Activated B cell treated with CpG ODN at 0.5 μM for 24 hours (primary cell): ENCODE results near the gene GLYATL2. TPM values are rescaled to one million over a fixed set of nuclear protein-coding genes. Genes with fewer than 3 reads are reported as not detected.

Experiments
- ATAC-seq: fragments of 200-7000 bp; cut with Tn5 transposase; one replicate; pipeline ENCODE4 v1.10.0; 2021; ENCODE audit warnings: low read depth, mild to moderate bottlenecking, moderate library complexity
- CTCF ChIA-PET: fragments of 350-600 bp; sonication (Branson Sonifier 250); formaldehyde crosslinking; loops from one replicate; lab custom pipeline; 2021; ENCODE audit warnings: antibody characterized with exemption; lab: Charles Lee
- POLR2A ChIA-PET: fragments of 350-600 bp; sonication (Branson Sonifier 250); formaldehyde crosslinking; loops from one replicate; lab custom pipeline; 2021; ENCODE audit warnings: antibody characterized with exemption; lab: Charles Lee
- DNase-seq: peaks from one replicate; pipeline ENCODE4 v3.0.0; 2022
- H3K27ac Mint-ChIP-seq: one replicate; pipeline ENCODE4 v1.8.0; 2020; ENCODE audit warnings: mixed read lengths
- H3K27me3 Mint-ChIP-seq: one replicate; pipeline ENCODE4 v1.8.0; 2021; ENCODE audit warnings: mixed read lengths
- H3K36me3 Mint-ChIP-seq: one replicate; pipeline ENCODE4 v1.8.0; 2021; ENCODE audit warnings: low read depth, mixed read lengths
- H3K4me1 Mint-ChIP-seq: one replicate; pipeline ENCODE4 v1.8.0; 2021; ENCODE audit warnings: mixed read lengths
- H3K4me3 Mint-ChIP-seq: one replicate; pipeline ENCODE4 v1.8.0; 2020; ENCODE audit warnings: mild to moderate bottlenecking, mixed read lengths
- H3K9me3 Mint-ChIP-seq: one replicate; pipeline ENCODE4 v1.8.0; 2020; ENCODE audit warnings: mixed read lengths
- intact Hi-C: fragments of 100-400 bp; cut with micrococcal nuclease; formaldehyde crosslinking; loops from one replicate; pipeline ENCODE4 v1.15.1; 2024
- total RNA-seq: library from RNA; stranded (reverse); gene quantifications from 2 replicates; pipeline ENCODE4 v1.2.3, GENCODE V29; 2022
- TF ChIP-seq, protein P1 (sequence below): fragments of 200-600 bp; IDR thresholded peaks from one replicate; pipeline ENCODE4 v1.8.0; 2022; ENCODE audit warnings: antibody characterized with exemption, mild to moderate bottlenecking

GLYATL2 gene
- total RNA-seq, 1 donor from 2014 or later, result not detected

DNA sequence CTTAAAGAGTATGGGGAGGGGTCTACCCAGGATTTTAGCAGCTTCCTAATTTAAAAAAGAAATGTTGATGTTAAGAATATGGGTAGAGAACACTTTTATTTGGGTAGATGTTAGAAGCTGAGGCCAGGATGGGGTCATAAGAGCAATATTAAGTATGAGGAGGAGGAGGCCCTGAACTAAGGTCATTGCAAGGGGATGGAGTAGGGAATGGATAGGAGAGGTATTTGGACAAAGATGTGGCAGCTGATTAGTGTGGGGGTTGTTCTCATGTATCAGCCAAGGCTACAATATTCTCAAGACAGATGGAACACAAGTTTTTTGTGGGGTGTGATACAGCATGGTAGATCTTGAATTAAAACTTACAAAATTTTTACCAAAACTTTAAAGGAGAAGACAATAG lies 35.7 kb upstream of the GLYATL2 start:
- Mint-ChIP-seq H3K4me3 (no peak overlapping the region), H3K27ac (no peak overlapping the region), H3K9me3 (peaks cover 8% of the 10 kb centered on the region), H3K4me1 (no peaks in the 10 kb centered on the region), H3K27me3 (peaks cover 28% of the 10 kb centered on the region), H3K36me3 (no peaks in the 10 kb centered on the region)
- TF ChIP-seq, protein P1, sequence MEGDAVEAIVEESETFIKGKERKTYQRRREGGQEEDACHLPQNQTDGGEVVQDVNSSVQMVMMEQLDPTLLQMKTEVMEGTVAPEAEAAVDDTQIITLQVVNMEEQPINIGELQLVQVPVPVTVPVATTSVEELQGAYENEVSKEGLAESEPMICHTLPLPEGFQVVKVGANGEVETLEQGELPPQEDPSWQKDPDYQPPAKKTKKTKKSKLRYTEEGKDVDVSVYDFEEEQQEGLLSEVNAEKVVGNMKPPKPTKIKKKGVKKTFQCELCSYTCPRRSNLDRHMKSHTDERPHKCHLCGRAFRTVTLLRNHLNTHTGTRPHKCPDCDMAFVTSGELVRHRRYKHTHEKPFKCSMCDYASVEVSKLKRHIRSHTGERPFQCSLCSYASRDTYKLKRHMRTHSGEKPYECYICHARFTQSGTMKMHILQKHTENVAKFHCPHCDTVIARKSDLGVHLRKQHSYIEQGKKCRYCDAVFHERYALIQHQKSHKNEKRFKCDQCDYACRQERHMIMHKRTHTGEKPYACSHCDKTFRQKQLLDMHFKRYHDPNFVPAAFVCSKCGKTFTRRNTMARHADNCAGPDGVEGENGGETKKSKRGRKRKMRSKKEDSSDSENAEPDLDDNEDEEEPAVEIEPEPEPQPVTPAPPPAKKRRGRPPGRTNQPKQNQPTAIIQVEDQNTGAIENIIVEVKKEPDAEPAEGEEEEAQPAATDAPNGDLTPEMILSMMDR, result no peak
- intact Hi-C loops, result no loop called here
- ATAC-seq (no peak), DNase-seq (no peak)
- ChIA-PET POLR2A (no interaction called here), CTCF (no interaction called here)

DNA sequence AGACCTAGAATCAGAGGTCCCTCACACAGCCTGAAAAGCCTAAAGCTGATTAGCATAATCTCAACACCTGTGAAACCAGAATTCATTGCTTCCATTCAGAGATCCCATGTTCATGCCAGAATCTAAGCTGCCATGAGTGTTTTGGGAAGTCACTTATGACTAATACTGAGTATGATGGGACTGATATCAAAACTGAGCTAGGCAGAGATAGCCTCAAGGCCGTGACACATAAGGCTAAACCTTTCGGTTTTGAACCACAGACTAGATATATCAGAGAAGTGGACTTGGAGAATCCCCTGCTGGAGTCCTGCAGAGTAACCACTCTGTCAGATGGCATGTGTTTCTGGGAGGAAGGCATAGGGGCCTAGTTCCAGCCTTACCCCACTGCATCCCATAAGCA lies 23.1 kb upstream of the GLYATL2 start:
- Mint-ChIP-seq H3K36me3 (no peaks in the 10 kb centered on the region), H3K27me3 (peaks cover 10% of the 10 kb centered on the region), H3K27ac (no peak overlapping the region), H3K9me3 (peaks cover 5% of the 10 kb centered on the region), H3K4me1 (no peaks in the 10 kb centered on the region), H3K4me3 (no peak overlapping the region)
- no peak for DNase-seq
- no peak for ATAC-seq
- intact Hi-C loops, result no loop called here
- ChIA-PET CTCF (no interaction called here), POLR2A (no interaction called here)
- TF ChIP-seq, protein P1, result no peak

DNA sequence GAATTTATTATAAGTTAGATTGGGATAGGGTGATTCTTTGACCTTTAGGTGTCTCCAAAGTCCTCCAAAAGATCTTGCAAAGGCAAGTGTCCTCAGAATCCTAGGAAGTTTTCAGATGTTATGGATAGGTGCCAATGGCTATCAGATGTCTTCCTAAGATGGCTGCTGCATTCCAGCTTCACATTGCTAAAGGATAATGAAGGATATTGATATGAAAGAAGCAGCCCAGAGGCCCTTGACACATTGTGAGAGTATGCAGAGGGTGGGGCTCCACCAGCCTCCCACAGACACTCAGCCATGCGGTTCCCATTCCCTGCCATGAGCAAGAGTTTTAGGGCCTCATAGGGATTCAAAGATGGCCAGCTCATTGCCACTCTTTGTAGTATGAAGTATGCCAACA lies 22.3 kb upstream of the GLYATL2 start:
- CTCF ChIA-PET, result no interaction called here
- H3K27ac Mint-ChIP-seq, result no peak overlapping the region
- no peak overlapping the region for H3K4me3 Mint-ChIP-seq
- H3K27me3 Mint-ChIP-seq, result peaks cover 17% of the 10 kb centered on the region
- POLR2A ChIA-PET, result no interaction called here
- H3K4me1 Mint-ChIP-seq, result no peaks in the 10 kb centered on the region
- H3K9me3 Mint-ChIP-seq, result peaks cover 12% of the 10 kb centered on the region
- ATAC-seq (no peak), DNase-seq (no peak)
- TF ChIP-seq, protein P1, result no peak
- H3K36me3 Mint-ChIP-seq, result no peaks in the 10 kb centered on the region
- intact Hi-C loops, result no loop called here

DNA sequence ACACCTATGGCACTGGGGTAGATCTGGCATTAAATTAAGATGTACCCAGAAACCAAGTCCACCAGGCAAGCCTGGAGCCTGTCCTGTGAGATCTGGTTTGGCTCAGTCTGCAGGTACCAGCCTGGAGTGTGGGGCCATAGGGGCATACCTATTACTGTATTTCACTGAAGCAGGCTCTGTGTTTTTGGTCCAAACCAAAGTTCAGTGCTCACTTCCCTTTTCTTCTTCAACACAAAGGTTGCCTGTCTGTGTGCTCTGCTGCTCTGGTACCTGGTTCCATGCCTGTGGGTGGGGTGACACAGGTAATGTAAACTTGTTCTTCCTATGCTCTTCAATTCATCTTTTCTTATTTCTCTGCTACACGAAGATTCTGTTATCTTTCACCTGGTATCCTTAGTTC lies 19.8 kb upstream of the GLYATL2 start:
- Mint-ChIP-seq H3K4me1 (no peaks in the 10 kb centered on the region), H3K27me3 (peaks cover 21% of the 10 kb centered on the region), H3K9me3 (peaks cover 13% of the 10 kb centered on the region), H3K36me3 (no peaks in the 10 kb centered on the region), H3K27ac (no peak overlapping the region), H3K4me3 (no peak overlapping the region)
- POLR2A ChIA-PET, result no interaction called here
- ATAC-seq (no peak), DNase-seq (no peak)
- CTCF ChIA-PET, result no interaction called here
- intact Hi-C loops, result no loop called here
- TF ChIP-seq, protein P1, result no peak

DNA sequence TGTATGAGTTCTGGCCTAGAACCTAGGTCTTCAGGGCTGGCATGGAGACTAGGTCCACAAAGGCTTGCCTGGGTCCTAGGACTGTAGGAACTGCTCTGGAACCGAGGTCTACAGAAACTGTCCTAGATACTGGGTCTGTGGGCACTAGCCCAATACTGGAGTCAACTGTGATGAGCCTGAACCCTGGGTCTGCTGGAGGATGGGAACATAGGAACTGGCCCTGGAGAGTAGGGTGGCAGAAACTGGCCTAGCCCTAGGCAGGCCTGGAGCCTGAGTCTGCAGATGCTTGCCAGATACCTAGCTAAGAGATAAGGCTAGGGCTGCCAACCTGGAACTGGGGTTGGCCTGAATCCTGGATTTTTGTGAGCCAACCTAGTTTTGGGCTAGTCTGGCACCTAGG lies 19.2 kb upstream of the GLYATL2 start:
- Mint-ChIP-seq H3K27ac (no peak overlapping the region), H3K27me3 (peaks cover 25% of the 10 kb centered on the region), H3K4me3 (no peak overlapping the region), H3K36me3 (no peaks in the 10 kb centered on the region), H3K4me1 (no peaks in the 10 kb centered on the region), H3K9me3 (peaks cover 13% of the 10 kb centered on the region)
- POLR2A ChIA-PET, result no interaction called here
- CTCF ChIA-PET, result no interaction called here
- intact Hi-C loops, result no loop called here
- TF ChIP-seq, protein P1, result no peak
- ATAC-seq (no peak), DNase-seq (no peak)
